ENCODE data around the gene SH3TC1.

SH3TC1 gene

DNA sequence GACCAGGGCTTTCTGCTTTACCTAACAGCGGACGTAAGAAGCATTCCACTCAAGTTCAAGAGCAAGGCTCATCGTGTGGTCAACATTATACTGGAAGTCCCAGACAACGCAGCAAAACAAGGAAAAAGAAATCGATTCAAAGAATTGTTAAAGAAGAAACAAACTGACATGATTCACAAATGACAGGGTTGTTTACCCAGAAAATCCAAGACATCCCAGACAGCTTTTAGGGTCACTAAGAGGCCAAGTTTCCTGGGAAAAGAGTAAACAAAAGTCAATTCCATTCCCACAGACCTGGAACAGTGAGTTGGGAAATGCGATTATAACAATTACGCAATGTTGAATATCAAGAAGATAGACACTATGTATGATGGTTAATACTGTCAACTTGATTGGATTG, 49.0 kb downstream of the SH3TC1 start:
- H3K27ac ChIP-seq, result no peak overlapping the region
- TF ChIP-seq, protein P1, sequence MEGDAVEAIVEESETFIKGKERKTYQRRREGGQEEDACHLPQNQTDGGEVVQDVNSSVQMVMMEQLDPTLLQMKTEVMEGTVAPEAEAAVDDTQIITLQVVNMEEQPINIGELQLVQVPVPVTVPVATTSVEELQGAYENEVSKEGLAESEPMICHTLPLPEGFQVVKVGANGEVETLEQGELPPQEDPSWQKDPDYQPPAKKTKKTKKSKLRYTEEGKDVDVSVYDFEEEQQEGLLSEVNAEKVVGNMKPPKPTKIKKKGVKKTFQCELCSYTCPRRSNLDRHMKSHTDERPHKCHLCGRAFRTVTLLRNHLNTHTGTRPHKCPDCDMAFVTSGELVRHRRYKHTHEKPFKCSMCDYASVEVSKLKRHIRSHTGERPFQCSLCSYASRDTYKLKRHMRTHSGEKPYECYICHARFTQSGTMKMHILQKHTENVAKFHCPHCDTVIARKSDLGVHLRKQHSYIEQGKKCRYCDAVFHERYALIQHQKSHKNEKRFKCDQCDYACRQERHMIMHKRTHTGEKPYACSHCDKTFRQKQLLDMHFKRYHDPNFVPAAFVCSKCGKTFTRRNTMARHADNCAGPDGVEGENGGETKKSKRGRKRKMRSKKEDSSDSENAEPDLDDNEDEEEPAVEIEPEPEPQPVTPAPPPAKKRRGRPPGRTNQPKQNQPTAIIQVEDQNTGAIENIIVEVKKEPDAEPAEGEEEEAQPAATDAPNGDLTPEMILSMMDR (conservative IDR thresholded peaks at IDR 0.05), result no peak
- no peak for TF ChIP-seq ZFX (IDR thresholded peaks at IDR 0.05)

DNA sequence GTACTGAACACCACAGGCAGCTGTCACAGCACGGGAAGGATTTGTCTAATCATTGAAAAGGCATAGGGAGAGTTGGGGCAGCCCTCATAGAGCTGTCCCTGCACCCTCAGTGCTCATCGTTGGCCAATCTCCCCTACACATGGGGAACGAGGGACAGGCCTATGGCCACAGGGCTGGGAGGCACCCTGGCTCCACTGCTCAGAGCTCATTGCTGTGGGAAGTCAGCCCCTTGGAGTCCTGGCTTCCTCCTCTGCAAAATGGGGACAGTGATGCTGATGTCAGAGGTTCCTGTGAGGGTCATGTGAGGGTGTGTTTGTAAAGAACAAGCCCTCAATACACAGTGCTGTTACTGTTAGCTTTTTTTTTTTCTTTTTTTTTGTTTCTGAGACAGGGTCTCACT, 51.1 kb downstream of the SH3TC1 start:
- TF ChIP-seq ZFX (IDR thresholded peaks at IDR 0.05), result no peak
- TF ChIP-seq, protein P1 (conservative IDR thresholded peaks at IDR 0.05), result no peak
- H3K27ac ChIP-seq, result no peak overlapping the region

DNA sequence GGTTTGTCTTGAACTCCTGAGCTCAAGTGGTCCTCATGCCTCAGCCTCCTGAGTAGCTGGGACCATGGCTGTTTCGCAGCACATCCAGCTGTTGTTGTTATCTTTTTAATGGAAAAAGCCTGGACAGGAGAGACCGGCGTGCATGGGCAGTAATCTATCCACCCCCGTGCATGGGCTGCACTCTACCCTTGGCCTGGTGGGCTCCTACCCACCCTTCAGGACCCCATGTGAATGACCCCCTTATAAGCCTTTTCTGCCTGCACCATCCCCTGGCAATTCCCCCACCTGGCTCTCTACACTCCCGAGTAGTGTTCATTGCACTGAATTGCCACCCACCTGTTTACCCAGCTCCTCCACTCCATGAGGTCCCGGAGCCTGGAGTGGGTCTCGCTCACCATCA, 51.5 kb downstream of the SH3TC1 start:
- no peak for TF ChIP-seq ZFX (IDR thresholded peaks at IDR 0.05)
- TF ChIP-seq, protein P1 (conservative IDR thresholded peaks at IDR 0.05), result no peak
- no peak overlapping the region for H3K27ac ChIP-seq

DNA sequence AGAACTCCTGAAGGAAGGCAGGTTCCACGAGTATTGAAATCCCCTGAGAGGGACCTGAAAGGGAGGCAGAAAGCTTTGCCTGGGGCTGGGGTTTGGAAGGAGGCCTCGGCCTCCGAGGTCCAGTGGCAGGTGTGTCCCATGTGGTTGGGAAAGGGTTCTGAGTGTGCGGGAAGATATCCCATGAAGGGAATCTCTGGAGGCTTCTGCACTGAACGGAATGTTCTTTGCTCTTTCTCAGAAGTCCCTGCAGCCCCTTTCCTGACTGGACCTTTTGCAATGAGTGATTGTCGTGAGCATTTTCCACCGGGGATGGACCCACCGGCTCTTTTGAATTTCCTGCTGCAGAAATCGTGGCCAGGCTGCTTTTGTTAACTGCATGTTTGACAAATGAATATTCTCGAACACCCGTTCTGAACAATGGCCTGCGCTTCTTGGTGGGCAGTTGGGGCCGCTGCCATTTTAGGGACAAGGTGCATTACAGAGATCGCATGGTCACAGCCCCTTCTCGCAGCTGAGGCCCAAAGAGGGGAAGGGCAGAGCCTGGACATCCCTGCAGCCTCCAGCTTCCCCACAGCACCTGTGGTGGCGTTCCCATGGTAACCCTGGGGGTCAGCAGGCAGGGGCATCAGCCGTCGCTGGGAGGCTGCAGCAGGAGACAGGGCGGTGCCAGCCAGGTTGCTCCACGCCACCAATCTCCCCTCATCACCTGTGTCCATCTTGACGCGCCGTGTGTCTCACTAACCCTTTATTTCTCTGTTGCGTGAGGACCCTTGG, 52.2 kb downstream of the SH3TC1 start:
- TF ChIP-seq ZFX (IDR thresholded peaks at IDR 0.05), result no peak
- TF ChIP-seq, protein P1 (conservative IDR thresholded peaks at IDR 0.05), result no peak
- H3K27ac ChIP-seq, result no peak overlapping the region

DNA sequence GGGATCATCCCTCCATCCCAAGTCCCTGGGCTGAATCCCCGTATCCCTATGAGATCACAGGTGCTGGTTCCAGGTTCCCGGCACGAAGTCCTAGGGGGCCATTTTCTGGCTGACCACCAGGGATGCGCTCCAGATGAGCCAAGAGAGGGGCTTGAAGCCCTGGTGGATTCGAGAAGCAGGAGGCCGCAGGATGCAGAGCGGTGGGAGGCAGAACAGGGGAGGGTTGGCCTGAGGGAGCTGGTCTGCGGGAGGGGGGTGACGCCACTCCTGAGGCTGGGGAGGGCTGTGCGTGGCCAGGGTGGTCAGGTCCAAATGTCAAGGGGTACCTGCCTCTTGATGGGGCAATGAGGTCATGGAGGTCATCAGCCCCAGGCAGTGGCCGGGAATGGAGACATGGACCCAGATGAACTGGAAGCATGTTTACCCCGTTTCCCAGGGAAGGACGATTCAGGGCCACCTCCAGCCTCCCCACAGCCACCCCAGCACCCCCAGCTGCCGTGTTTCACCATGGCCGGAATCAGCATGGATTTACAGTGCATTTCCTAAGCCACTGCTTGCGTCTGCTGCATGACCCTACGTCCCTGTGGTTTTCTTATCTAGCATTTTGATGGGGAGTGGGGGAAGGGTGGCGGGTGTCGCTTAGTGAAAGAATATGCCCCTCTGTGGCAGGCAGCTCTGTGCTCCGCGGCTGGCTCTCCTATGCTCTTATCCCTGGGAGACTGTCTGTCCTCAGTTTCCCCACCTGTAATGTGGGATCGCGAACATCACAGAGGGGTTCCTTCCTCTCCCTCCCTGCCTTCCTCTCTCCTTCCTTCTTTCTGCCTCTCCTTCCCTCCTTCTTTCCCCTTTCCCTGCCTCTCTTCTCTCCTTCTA, 53.4 kb downstream of the SH3TC1 start:
- no peak overlapping the region for H3K27ac ChIP-seq
- no peak for TF ChIP-seq ZFX (IDR thresholded peaks at IDR 0.05)
- TF ChIP-seq, protein P1 (conservative IDR thresholded peaks at IDR 0.05), result no peak

DNA sequence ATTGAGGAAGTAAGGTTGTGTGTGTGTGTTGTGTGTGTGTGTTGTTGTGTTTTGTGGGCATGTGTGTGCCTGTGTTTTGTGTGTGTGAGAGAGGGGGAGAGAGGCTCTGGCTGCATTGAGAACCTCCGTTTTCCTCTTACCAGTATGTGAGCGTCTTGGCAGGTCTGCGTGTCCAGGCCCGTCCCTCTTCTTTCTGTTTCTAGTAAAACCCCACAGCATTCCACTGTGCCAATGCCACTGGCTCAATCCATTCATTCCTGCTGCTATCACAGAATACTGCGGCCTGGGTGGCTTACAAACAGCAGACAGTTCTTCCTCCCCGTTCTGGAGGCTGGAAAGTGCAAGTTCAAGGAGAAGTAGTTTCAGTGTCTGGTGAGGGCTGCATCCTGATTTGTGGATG, 55.0 kb downstream of the SH3TC1 start:
- H3K27ac ChIP-seq, result no peak overlapping the region
- TF ChIP-seq, protein P1 (conservative IDR thresholded peaks at IDR 0.05), result no peak
- TF ChIP-seq ZFX (IDR thresholded peaks at IDR 0.05), result no peak

Measured in C4-2B (cell line).